HepG2 (cell line): ENCODE results near the gene WDR54. TPM values are rescaled to one million over a fixed set of nuclear protein-coding genes. Genes with fewer than 3 reads are reported as not detected.

ENCODE experiments used
- CREM ChIP-seq, 2 experiments: sonication (generic) in 1 of 2; formaldehyde crosslinking in 1 of 2; IDR thresholded peaks; 2 replicates each; pipeline versions ENCODE4 v1.4.0 to v1.6.1; 2016 to 2020; ENCODE audit warnings: antibody characterized with exemption in 1 of 2, mild to moderate bottlenecking in 1 of 2, missing genetic modification reagents in 1 of 2
- CSRNP2 ChIP-seq: sonication (generic); formaldehyde crosslinking; conservative IDR thresholded peaks from 2 replicates; pipeline ENCODE4 v1.8.0; 2022; ENCODE audit warnings: low read depth, missing genetic modification reagents
- HOXD1 ChIP-seq: sonication (generic); formaldehyde crosslinking; IDR thresholded peaks from 2 replicates; pipeline ENCODE4 v1.5.0; 2020; ENCODE audit warnings: missing genetic modification reagents
- KAT8 ChIP-seq: IDR thresholded peaks from 2 replicates; pipeline ENCODE4 v1.6.1; 2016; ENCODE audit warnings: missing genetic modification reagents, missing compliant biosample characterization
- MEIS1 ChIP-seq: sonication (generic); formaldehyde crosslinking; IDR thresholded peaks from 2 replicates; pipeline ENCODE4 v1.9.0; 2021; ENCODE audit warnings: mild to moderate bottlenecking, missing genetic modification reagents, moderate library complexity, borderline replicate concordance
- MYC ChIP-seq: sonication (generic); formaldehyde crosslinking; IDR thresholded peaks from 2 replicates; pipeline ENCODE4 v1.9.0; 2021; ENCODE audit warnings: missing genetic modification reagents, borderline replicate concordance
- NFE2L1 ChIP-seq: sonication (generic); formaldehyde crosslinking; IDR thresholded peaks from 2 replicates; pipeline ENCODE4 v1.4.0; 2020; ENCODE audit warnings: missing genetic modification reagents, mild to moderate bottlenecking, borderline replicate concordance
- PHF21A ChIP-seq: sonication (generic); formaldehyde crosslinking; IDR thresholded peaks from 2 replicates; pipeline ENCODE4 v1.5.0; 2020; ENCODE audit warnings: mild to moderate bottlenecking, missing genetic modification reagents
- PRMT3 ChIP-seq: sonication (generic); formaldehyde crosslinking; IDR thresholded peaks from 2 replicates; pipeline ENCODE4 v1.8.1; 2022; ENCODE audit warnings: low read depth, mild to moderate bottlenecking, moderate library complexity, missing genetic modification reagents, borderline replicate concordance
- REPIN1 ChIP-seq: sonication (generic); formaldehyde crosslinking; IDR thresholded peaks from 2 replicates; pipeline ENCODE4 v1.8.0; 2022; ENCODE audit warnings: missing genetic modification reagents, low read depth, mild to moderate bottlenecking, borderline replicate concordance
- SYNCRIP ChIP-seq: fragments of 200-400 bp; formaldehyde crosslinking; IDR thresholded peaks from 2 replicates; pipeline ENCODE4 v1.6.1; 2018; ENCODE audit warnings: mild to moderate bottlenecking, low read depth, low read length; ENCODE audit not compliant: insufficient read depth
- TEF ChIP-seq: sonication (generic); formaldehyde crosslinking; IDR thresholded peaks from 2 replicates; pipeline ENCODE4 v1.5.0; 2020; ENCODE audit warnings: missing genetic modification reagents
- TRAFD1 ChIP-seq: sonication (generic); formaldehyde crosslinking; IDR thresholded peaks from 2 replicates; pipeline ENCODE4 v1.5.1; 2020; ENCODE audit warnings: missing genetic modification reagents, mild to moderate bottlenecking, borderline replicate concordance
- ZMAT3 ChIP-seq: sonication (generic); formaldehyde crosslinking; conservative IDR thresholded peaks from 2 replicates; pipeline ENCODE4 v1.7.0; 2021; ENCODE audit warnings: missing genetic modification reagents
- ZNF503 ChIP-seq: sonication (generic); formaldehyde crosslinking; IDR thresholded peaks from 2 replicates; pipeline ENCODE4 v1.4.0; 2020; ENCODE audit warnings: missing genetic modification reagents
- ZNF547 ChIP-seq: sonication (generic); formaldehyde crosslinking; IDR thresholded peaks from 2 replicates; pipeline ENCODE4 v1.5.1; 2020; ENCODE audit warnings: mild to moderate bottlenecking, missing genetic modification reagents
- ZNF740 ChIP-seq: sonication (generic); formaldehyde crosslinking; IDR thresholded peaks from 2 replicates; pipeline ENCODE4 v1.4.0; 2020; ENCODE audit warnings: missing genetic modification reagents
- ZNF841 ChIP-seq: sonication (generic); formaldehyde crosslinking; IDR thresholded peaks from 2 replicates; pipeline ENCODE4 v1.8.1; 2023; ENCODE audit warnings: missing genetic modification reagents, borderline replicate concordance
- polyA plus RNA-seq, 8 experiments: library from polyadenylated mRNA; depleted of rRNA in 3 of 8; stranded (reverse) in 7 of 8; unstranded in 1 of 8; fragments of >200 nt; fragmentation: Illumina TruSeq in 4 of 8; extraction: Trizol in 4 of 8; gene quantifications; 2 replicates each; pipeline versions ENCODE4 v1.2.1 to v1.2.3, GENCODE V29; 2011 to 2016; ENCODE audit warnings: low read depth in 4 of 8, missing spikeins in 1 of 8, mixed read lengths in 1 of 8; ENCODE audit not compliant: insufficient read depth in 1 of 8
- total RNA-seq, 5 experiments: library from RNA; depleted of rRNA; stranded (reverse); fragments of >200 nt; fragmentation: Illumina TruSeq; extraction: Trizol; gene quantifications; 2 replicates each; pipeline ENCODE4 v1.2.3, GENCODE V29; 2016; ENCODE audit warnings: low read depth in 1 of 5

WDR54 gene
- total and polyA plus RNA-seq, 2 of the 13 experiments (the other 11 are each of a cell fraction or from before 2014, with no cell fraction given) = 2.0 to 17.3 TPM

- TF ChIP-seq TRAFD1 = no peak
- TF ChIP-seq NFE2L1 (CRISPR knock-in tag) = 0 out of 2 replicates have a peak, but pooled peaks have one; percentile 61
- TF ChIP-seq REPIN1 (CRISPR knock-in tag) = peak; percentile 99
- 0 out of 2 replicates have a peak, but pooled peaks have one; percentile 45 for TF ChIP-seq ZNF841 (CRISPR knock-in tag)
- TF ChIP-seq KAT8 (CRISPR knock-in tag) = peak; percentile 99
- TF ChIP-seq TEF (CRISPR knock-in tag) = no peak
- TF ChIP-seq PHF21A = peak; percentile 70
- TF ChIP-seq MEIS1 (CRISPR knock-in tag) = peak; percentile 83; the same call in 1 of the 2 replicates
- no peak for TF ChIP-seq SYNCRIP
- TF ChIP-seq CREM (IDR thresholded peaks at IDR 0.05) = peak; percentile 98
- TF ChIP-seq CREM (CRISPR knock-in tag; IDR thresholded peaks at IDR 0.05) = no peak
- TF ChIP-seq MYC = peak; percentile 87; the same call in 1 of the 2 replicates
- no peak for TF ChIP-seq HOXD1 (CRISPR knock-in tag)
- TF ChIP-seq PRMT3 (CRISPR knock-in tag) = no peak
- peak; percentile 49; the same call in 1 of the 2 replicates for TF ChIP-seq ZNF503 (CRISPR knock-in tag)
- peak; percentile 79 for TF ChIP-seq ZMAT3
- TF ChIP-seq CSRNP2 (CRISPR knock-in tag) = no peak
- TF ChIP-seq ZNF740 (CRISPR knock-in tag) = no peak
- peak; percentile 95 for TF ChIP-seq ZNF547 (CRISPR knock-in tag)
Observed at GRCh38 chr2:74454654-74455511, 33.4 kb downstream of the WDR54 start, which contains the start of gene INO80B (continued).
